ENCODE measurements around the gene DISC1.

Gene DISC1

GRCh38 chr1:231828182-231828920 is 201.8 kb downstream of the DISC1 start:
- DNase-seq = no peak

DNA sequence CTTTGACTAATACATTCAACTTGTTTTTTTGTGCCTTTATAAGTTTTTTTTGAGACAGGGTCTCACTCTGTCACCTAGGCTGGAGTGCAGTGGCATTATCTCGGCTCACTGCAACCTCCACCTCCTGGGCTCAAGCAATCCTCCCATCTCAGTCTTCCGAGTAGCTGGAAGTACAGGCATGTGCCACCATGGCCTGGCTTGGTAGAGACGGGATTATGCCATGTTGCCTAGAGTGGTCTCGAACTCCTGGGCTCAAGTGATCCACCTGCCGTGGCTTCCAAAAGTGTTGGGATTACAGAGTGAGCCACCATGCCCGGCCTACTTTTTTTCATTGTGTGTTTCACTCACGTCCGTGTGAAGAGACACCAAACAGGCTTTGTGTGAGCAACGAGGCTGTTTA is 202.7 kb downstream of the DISC1 start:
- DNase-seq = no peak

GRCh38 chr1:231836227-231836893 is 209.8 kb downstream of the DISC1 start:
- no peak for DNase-seq

DNA sequence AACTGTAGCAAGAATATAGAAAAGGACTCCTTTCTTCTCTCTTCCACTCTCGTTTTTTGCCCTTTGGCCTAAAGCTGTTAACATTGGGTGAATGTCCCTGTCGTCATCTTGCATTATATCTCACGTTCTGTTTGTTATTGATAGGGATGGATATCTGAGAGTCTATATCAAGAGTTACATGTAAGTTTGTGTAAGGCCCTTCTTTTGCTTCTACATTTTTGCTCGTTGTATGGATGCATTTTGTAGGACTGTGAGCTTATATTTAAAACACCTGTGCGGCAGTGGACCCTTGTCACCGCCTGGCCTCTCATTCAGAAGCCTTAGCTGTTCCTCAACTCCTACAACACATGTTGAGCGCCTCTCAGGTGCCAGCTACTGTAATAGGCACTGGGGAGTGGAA is 211.9 kb downstream of the DISC1 start:
- no peak for DNase-seq

DNA sequence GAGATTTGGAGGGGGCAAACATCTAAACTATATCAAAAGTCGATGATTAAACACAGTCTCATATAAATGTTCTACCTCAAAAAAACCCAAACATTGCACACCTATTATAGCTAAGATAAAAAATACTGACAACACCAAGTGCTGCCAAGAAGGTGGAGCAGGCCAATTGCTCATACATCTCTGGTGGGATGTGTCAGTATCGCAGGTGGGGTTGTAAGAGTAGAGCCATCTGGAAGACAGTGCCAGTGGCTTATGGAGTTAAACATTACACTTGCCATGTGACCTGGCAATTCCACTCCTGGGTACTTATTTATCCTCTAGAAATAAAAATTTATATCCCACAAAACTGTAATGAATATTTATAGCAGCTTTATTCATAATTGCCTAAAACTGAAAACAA is 213.4 kb downstream of the DISC1 start:
- DNase-seq = no peak

GRCh38 chr1:231841616-231842344 is 215.2 kb downstream of the DISC1 start:
- DNase-seq = no peak

- DNase-seq = no peak
Measured at GRCh38 chr1:231842441-231842840, 215.9 kb downstream of the DISC1 start.

GRCh38 chr1:231844986-231845502 is 218.5 kb downstream of the DISC1 start:
- no peak for DNase-seq

DNA sequence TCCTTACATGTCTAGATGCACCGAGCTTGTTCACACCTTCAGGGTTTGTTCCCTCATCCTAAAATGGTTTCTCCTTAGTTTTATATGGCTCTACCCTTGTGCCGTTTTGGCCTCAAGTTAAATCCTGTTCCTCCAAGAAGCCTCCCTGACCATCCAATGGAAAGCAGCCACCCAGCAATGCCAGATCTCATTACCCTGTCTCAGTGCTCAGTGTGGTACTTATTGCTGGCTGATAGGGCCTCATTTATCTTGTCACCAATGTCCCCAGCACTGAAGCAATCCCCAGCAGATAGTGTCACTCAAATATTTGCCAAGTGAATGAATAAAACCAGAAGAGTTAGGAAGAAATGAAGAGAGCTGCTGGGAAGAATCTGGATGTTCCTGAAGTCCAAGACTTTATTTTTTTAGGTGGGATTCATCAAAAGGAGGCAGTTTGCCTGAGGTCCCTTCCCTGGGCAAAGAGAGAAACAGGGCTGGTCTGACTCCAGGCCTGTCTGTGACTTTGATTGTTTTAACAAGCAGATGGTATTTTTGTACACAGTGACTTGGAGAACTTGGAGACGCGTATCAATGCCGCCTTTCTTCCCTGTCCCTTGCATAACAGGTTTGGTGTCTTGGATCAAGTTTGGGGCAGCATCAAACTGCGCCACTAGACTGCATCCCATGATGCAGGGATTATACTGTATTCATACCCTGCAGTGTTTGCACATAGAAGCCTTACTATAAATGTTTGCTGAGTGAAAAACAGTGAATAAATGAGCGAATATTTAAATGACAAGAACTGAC is 221.2 kb downstream of the DISC1 start:
- DNase-seq = no peak

DNA sequence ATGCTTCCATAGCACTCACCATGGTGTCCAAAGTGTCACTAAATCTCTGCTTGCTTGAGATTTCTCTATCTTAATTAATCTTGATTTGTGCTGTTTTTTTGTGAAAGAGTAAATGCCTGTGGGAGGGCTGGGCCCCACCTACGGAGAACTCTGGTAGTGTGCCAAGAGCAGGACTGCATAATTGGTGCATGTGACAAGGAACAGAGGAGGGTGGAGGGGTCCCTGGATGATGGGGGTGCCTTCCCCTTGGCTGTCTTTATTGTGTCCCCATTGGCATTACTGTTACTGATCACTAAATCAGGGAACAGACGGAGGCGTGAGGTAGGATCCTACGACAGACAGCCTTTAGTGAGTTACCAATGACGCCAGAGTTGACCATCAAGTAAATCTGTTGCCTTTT is 223.4 kb downstream of the DISC1 start:
- no peak for DNase-seq

- DNase-seq = no peak
Measured at GRCh38 chr1:231850786-231851185, 224.2 kb downstream of the DISC1 start.

GRCh38 chr1:231853588-231854207 is 227.1 kb downstream of the DISC1 start:
- DNase-seq = no peak

GRCh38 chr1:231855361-231855760 is 228.8 kb downstream of the DISC1 start:
- no peak for DNase-seq

DNA sequence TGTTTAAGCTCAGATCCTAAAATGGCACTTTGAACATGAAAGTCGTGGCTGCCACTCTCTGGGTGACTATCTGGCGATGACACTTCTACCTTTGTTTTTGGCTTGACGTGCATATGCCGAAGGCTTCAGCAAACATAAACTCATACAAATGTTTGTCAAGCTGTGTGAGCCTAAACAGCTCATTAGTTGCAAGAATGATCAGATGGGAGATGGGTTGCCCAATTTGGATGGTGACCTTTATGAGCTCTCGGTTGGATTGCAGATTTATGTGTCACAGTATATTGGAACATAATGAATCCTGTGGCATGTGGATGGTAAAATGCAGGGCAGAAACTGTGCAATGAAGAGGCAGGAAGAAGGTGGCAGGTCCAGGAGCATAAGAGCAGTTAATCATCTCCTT is 229.3 kb downstream of the DISC1 start:
- no peak for DNase-seq

DNA sequence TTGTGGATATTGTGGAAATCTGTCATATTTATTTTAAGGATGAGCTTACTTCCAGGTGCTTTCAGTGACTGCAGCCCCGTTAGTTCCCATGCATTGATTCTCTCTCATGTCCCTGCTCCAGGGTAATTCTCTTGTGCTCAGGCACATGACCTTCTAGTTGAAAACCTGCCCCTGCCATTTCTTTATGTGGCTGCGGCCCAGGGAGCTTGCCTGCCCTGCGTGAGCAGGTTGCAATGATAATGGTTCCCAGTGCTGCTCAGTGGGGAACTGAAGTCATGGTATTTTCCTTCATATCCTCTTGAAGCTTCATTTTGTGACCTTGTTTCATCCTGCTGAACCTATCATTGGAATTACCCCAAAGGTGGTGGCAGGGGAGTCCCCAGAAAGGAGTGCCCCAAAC is 229.8 kb downstream of the DISC1 start:
- DNase-seq = no peak

- no peak for DNase-seq
Measured at GRCh38 chr1:231856894-231857293, 230.3 kb downstream of the DISC1 start.

DNA sequence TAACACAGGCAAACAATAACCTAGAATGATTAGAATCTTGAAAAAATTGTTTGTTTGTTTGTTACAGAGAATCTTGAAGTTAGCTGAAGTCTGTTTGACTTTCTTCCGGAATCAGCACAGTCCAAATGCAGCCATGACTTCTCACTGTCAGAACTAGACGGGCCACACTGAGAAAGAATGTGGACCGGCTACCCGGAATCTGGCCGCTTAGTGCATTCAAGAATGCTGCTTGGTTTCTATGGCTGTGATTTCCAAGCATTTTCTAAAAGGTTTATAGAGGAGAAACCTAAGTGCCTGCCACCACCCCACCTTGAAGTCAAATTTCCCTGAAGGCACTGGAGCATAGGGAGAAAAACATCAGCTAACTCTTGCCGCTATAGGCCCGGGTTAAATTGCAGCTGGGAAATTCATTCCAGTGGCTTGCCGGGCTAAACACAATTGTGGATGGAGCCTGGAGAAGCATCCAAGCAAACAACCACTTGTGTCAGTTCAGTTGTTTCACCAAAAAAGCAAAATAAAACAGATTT is 231.1 kb downstream of the DISC1 start:
- DNase-seq = no peak

GRCh38 chr1:231860221-231861088 is 233.9 kb downstream of the DISC1 start:
- no peak for DNase-seq

DNA sequence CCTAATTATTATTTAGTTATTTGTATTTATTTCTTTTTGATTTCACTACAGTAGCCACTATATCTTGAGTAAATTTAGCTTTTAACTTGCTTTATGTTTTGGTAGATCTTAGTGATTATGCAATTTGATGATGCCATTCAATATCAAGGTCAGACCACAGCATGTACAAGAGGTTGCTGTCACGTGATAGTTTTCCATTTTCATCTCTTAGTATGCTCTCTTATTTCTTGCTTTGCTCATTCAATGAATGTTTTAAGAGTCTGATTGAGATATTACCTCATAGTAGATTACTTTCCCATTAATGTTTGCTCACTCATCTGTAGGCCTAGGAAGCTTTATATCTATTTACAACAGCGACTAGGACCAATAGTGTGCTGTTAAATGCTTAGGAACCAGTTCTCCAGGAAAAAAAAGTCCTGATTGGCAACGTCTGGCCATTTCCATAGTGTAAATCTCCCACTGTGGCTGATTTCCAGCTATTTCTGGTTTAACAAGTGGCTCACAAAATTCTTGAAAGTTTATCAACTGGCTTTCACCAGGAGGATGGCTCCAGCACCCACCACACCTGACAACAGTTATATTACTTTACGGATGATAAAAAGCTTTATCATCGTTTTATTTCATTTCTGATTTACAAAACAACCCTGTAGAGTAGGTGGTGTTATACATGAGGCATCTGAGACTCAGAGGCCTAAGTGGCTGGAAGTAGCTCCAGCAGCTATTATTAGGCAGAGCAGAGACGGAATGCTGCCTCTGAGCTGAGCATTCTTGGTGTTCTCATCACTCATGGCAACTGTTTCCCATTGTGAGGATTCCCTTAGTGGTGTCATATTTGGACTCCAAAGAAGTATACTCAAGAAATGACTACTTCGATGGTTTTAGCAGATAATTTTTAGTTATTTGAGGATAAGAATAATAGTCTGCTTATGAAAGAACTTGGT is 235.2 kb downstream of the DISC1 start:
- DNase-seq = no peak

DNA sequence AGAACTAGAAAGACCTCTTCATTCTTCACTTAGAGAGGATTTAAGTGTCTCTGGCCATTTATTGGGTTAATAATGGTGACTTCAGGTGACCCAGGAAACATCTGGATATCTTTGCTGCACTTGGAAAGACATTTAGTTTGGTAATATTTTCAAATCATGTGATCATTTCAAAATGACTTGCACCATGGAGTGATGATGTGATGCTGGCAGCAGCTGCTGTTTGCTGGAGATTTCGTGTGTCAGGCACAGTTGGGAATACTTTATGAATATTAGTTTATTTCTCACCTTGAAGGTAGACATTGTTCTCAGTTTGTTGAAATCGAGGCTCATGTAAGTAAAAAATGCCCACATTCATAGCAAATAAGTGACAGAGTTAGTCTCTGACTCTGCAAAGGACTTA is 236.0 kb downstream of the DISC1 start:
- DNase-seq = no peak
